Adipose tissue (tissue), 3 donors: Measurements from ENCODE around the gene SLC17A5. TPM values are rescaled to one million over a fixed set of nuclear protein-coding genes. Genes with fewer than 3 reads are reported as not detected.
"Not testable (repeated sequence)": the region's sequence is repeated elsewhere in the genome, so short reads cannot be mapped to it uniquely, and the experiment has no call there.

Source experiments
- H3K27ac ChIP-seq: one replicate; pipeline ENCODE4 v1.5.1; 2013; ENCODE audit warnings: low read depth, low read length
- WGBS, 3 donors: extraction: QIAGEN DNeasy Blood & Tissue Kit; methylation state at CpG; one replicate each; pipeline ENCODE4 v1.1.7; 2013; 5-methylcytosine and 5-hydroxymethylcytosine counted together
- polyA plus RNA-seq, 3 donors: library from polyadenylated mRNA; stranded (reverse); fragments of 200-250 nt; gene quantifications; one replicate each; pipeline ENCODE4 v1.2.3, GENCODE V29; 2013
- donor health status: healthy with polysubstance abuse.
- donor health status: Bipolar disorder and iron deficiency.
- donor health status: healthy.

The SLC17A5 gene
- polyA plus RNA-seq, 3 donors = 6.4 to 7.6 (median 6.5) TPM

- 91 to 97% (median 96%) methylated on average over 7 of the region's 7 CpGs for WGBS, 3 donors
Measured at GRCh38 chr6:73632346-73632745, 21.4 kb downstream of the SLC17A5 start.

GRCh38 chr6:73631849-73632248, 21.9 kb downstream of the SLC17A5 start:
- 86 to 98% (median 95%) methylated on average over 5 of the region's 5 CpGs for WGBS, 3 donors
- H3K27ac ChIP-seq = no peak overlapping the region

More at GRCh38 chr6:73632346-73632745, 21.4 kb downstream of the SLC17A5 start:
- no peak overlapping the region for H3K27ac ChIP-seq

DNA sequence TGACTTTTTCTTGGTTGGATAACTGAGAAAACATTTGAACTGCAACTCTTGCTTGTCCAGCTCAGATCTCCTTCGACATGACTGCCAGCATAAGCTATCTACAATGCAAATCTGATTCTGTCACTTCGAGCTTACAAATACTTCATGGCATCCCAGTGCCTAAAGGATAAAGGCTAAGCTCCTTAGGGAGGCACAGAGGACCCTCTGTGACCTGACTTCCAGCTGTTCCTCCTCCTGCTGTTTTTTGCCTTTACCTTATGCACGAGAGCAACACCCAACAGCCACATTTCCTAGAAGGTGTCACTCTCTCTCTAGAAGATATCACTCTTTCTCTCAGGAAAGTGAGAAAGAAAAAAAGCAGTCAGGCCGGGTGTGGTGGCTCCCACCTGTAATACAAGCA, 23.4 kb downstream of the SLC17A5 start:
- H3K27ac ChIP-seq = no peak overlapping the region
- WGBS, 3 donors = 78 to 93% (median 88%) methylated on average over 4 of the region's 4 CpGs

GRCh38 chr6:73624896-73625295, 28.9 kb downstream of the SLC17A5 start:
- no peak overlapping the region for H3K27ac ChIP-seq
- WGBS, 3 donors = 91 to 97% (median 93%) methylated on average over 4 of the region's 4 CpGs

- 96 to 97% (median 96%) methylated on average over 8 of the region's 8 CpGs for whole genome bisulfite sequencing, 3 donors
- not testable (repeated sequence) for H3K27ac ChIP-seq
Measured at GRCh38 chr6:73623480-73623879, 30.3 kb downstream of the SLC17A5 start.

- 92 to 98% (median 93%) methylated on average over 8 of the region's 8 CpGs for WGBS, 3 donors
- H3K27ac ChIP-seq = not testable (repeated sequence)
Measured at GRCh38 chr6:73618082-73618481, 35.7 kb downstream of the SLC17A5 start.

DNA sequence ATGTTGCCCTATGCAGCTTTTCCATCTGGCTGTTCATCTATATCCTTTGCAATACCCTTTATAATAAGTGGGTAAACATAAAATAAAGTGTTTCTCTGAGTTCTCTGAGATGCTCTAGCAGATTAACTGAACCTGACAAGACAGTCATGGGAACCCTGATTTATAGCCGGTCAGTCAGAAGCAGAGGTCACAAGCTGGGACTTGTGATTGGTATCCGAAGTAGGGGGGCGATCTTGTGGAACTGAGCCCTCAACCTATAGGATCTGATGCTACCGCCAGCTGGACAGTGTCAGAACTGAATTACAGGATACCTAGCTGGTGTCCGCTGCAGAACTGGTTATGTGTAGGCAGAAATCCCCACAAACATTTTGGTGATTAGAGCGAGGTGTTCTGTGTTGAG, 39.0 kb downstream of the SLC17A5 start:
- WGBS, 3 donors = 83 to 86% (median 84%) methylated on average over 6 of the region's 6 CpGs
- no peak overlapping the region for H3K27ac ChIP-seq

DNA sequence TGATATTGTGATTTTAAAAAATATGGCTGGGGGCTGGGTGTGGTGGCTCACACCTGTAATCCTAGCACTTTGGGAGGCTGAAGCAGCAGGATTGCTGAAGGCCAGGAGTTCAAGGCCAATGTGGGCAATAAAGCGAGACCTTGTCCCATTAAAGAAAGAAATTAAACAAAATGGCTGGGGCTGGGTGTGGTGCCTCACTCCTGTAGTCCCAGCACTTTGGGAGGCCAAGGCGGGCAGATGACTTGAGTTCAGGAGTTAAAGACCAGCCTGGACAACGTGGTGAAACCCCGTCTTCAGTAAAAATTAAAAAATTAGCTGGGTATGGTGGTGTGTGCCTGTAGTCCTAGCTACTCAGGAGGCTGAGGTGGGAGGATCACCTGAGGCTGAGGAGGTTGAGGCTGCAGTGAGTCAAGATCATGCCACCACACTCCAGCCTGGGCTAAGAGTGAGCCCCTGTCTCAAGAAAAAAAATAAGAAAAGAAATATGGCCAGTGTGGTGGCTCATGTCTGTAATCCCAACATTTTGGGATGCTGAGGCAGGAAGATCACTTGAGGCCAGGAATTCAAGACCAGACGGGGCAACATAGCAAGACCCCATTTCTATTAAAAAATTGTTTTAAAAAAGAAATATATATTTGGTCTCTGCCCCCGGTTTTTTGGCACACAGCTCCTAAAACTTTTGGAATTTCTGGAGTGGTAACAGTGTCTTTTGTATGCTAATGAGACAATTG, 39.8 kb downstream of the SLC17A5 start:
- no peak overlapping the region for H3K27ac ChIP-seq
- WGBS, 3 donors = 76 to 95% (median 78%) methylated on average over 6 of the region's 6 CpGs

DNA sequence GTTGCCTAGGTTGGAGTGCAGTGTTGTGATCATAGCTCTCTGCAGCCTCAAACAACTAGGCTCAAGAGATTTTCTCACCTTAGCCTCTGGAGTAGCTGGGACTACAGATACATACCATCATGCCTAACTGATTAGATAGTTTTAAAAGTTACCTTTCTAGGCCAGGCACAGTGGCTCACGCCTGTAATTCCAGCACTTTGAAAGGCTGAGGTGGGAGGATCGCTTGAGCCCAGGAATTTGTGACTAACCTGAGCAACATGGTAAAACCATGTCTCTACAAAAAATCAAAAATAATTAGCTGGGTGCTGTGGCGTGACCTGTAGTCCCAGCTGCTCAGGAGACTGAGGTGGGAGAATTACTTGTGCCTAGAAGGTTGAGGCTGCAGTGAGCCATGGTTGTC, 41.2 kb downstream of the SLC17A5 start:
- H3K27ac ChIP-seq = no peak overlapping the region
- whole genome bisulfite sequencing, 3 donors = 83 to 89% (median 88%) methylated on average over 3 of the region's 3 CpGs

DNA sequence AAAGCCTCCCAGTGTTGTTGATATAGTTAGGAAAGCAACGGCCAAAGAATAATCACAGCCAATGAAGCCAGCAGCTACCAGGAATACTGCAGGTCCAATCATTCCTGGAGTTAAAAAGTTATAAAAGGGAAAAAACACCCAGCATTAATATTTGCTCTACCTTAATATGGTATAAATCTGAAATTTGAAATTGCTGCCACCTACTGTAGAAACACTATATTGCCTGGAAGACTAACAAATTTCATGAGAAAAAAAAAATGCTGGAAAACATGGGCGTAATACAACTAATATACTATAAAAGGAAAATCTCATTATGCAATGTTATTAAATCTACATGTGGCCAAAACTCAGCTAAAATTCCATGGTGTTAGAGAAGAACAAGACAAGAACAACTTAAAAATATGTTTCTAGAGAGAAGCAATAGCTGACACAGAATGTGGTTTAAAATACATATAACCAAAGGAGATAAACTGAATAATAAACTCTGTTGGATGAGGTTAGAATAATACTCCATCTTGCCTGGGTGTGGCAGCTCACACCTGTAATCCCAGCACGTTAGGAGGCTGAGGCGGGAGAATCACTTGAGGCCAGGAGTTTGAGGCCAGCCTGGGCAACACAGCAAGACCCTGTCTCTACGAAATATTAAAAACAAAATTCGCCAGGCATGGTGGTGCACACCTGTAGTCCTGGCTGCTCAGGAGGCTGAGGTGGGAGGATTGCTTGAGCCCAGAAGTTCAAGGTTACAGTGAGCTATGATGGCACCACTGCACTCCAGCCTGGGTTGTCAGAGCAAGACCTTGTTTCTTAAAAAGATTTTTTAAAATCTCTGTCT, 43.1 kb downstream of the SLC17A5 start:
- WGBS, 3 donors = 65 to 68% (median 66%) methylated on average over 6 of the region's 6 CpGs
- H3K27ac ChIP-seq = no peak overlapping the region

GRCh38 chr6:73608761-73609160, 45.0 kb downstream of the SLC17A5 start:
- no peak overlapping the region for H3K27ac ChIP-seq
- whole genome bisulfite sequencing, 3 donors = 83 to 97% (median 96%) methylated on average over 4 of the region's 4 CpGs

DNA sequence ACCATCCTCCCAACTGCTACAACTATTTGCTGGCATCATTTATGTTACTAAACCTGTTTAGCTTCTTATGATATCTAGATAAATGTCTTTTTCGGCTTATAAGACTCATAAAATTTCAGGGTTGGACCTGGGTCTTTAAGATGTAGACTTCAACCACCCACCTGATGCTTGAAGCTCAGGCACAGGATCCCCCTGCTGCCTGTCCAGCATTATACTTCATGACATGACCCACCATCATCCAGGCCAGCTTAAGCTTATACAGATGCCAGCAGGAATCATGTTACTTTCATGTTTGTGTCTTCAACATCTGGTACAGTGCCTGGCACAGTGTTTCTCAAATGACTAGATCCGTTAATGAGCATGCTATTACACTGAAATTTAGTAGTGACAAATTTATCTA, 47.4 kb downstream of the SLC17A5 start:
- 72 to 94% (median 92%) methylated on average over 2 of the region's 2 CpGs for WGBS, 3 donors
- H3K27ac ChIP-seq = no peak overlapping the region

DNA sequence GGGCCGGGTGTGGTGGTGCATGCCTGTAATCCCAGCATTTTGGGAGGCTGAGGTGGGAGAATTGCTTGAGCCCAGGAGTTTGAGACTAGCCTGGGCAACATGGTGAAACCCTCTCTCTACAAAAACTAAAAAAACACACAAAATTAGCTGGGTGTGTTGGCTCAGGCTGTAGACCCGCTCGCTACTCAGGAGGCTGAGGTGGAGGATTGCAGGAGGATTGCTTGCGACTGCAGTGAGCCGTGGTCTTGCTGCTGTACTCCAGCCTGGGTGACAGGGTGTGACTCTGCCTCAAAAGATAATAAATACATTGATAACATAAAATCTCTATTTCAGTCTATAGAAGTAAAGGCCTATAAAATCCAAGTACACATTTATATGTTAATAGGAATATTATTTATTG, 49.3 kb downstream of the SLC17A5 start:
- 92 to 96% (median 95%) methylated on average over 5 of the region's 5 CpGs for WGBS, 3 donors
- no peak overlapping the region for H3K27ac ChIP-seq

DNA sequence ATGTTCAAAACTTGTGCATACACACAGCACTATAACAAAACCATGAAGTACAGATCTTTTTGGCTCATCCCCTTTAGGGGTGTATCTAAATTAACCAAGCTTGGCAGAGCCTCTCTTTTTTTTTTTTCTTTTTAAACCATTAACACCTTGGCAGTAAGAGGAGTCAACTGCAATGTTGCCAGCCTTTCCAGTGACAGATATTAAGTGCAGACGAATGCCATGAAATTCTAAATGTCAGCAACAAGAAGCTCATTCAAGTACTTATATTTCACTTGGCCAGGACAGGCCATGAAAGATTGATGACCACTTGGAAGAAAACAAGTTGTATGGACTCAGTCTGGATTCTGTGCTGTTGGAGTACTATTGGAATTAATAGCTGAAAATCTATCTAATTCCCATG, 49.8 kb downstream of the SLC17A5 start:
- no peak overlapping the region for H3K27ac ChIP-seq
- WGBS, 3 donors = 64 to 74% (median 69%) methylated on average over 1 of the region's 1 CpG

DNA sequence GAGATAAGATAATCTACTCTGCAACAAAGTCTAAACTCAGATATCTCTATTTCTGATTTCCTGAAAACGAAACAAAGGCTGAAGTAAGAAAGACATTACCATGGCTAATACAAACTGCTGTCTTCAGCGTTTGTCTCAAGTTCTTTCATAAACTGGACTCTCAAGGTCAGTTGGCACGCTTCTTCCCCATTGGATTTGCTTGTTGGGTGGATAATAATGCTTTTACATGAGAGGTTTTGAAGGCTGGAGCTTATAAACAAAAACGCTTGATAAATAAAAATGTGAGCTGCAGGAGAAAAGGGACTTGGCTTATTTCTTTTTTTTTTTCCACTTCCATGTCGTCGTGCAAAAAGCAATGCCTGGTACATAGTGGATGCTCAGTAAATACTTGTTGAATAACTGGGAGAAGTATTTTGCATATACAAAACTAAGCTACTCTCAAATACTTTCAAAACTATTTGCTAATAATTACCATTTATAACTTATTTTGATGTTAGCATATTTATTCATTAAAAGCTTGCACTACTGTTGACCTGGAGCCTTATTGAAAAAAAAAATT, 67.3 kb downstream of the SLC17A5 start:
- 3 to 24% (median 6%) methylated on average over 6 of the region's 6 CpGs for WGBS, 3 donors
- peak overlapping the region; percentile 83 for H3K27ac ChIP-seq

GRCh38 chr6:73585566-73586415, 68.0 kb downstream of the SLC17A5 start:
- peak overlapping the region; percentile 83 for H3K27ac ChIP-seq
- 0 to 3% (median 0%) methylated on average over 3 of the region's 3 CpGs for WGBS, 3 donors

- WGBS, 3 donors = 84 to 98% (median 97%) methylated on average over 2 of the region's 2 CpGs
- H3K27ac ChIP-seq = peak overlapping the region; percentile 68
Measured at GRCh38 chr6:73581293-73581692, 72.5 kb downstream of the SLC17A5 start.
